AG09309 (cell line): ENCODE results near the gene PRIM1.

Experiments
- DNase-seq: peaks from one replicate; pipeline ENCODE4 v3.0.0-alpha.2; 2010; ENCODE audit warnings: low read depth
- H3K4me3 ChIP-seq: 2 replicates; pipeline ENCODE4 v1.5.1; 2011; ENCODE audit warnings: mild to moderate bottlenecking, low read depth, low read length, moderate library complexity; ENCODE audit not compliant: control insufficient read depth
- CTCF ChIP-seq: IDR thresholded peaks from 2 replicates; pipeline ENCODE4 v1.5.1; 2011; ENCODE audit warnings: mild to moderate bottlenecking, low read depth, low read length, inconsistent platforms; ENCODE audit not compliant: insufficient read depth, control insufficient read depth; ENCODE audit errors: missing control alignments

PRIM1 gene

GRCh38 chr12:56718149-56718548, 34.0 kb downstream of the PRIM1 start:
- TF ChIP-seq CTCF, result no peak
- no peak overlapping the region for H3K4me3 ChIP-seq
- DNase-seq, result no peak

GRCh38 chr12:56716933-56717880, 34.9 kb downstream of the PRIM1 start:
- no peak for DNase-seq
- no peak for TF ChIP-seq CTCF

GRCh38 chr12:56716458-56716857, 35.7 kb downstream of the PRIM1 start:
- TF ChIP-seq CTCF, result no peak
- H3K4me3 ChIP-seq, result no peak overlapping the region
- no peak for DNase-seq

More at GRCh38 chr12:56716933-56717880, 34.9 kb downstream of the PRIM1 start:
- no peak overlapping the region for H3K4me3 ChIP-seq

- TF ChIP-seq CTCF, result no peak
- no peak for DNase-seq
- H3K4me3 ChIP-seq, result no peak overlapping the region
Observed at GRCh38 chr12:56715798-56716197, 36.3 kb downstream of the PRIM1 start.

GRCh38 chr12:56714431-56714929, 37.6 kb downstream of the PRIM1 start:
- DNase-seq, result no peak
- no peak overlapping the region for H3K4me3 ChIP-seq
- no peak for TF ChIP-seq CTCF

GRCh38 chr12:56713345-56713744, 38.8 kb downstream of the PRIM1 start:
- no peak for TF ChIP-seq CTCF
- no peak for DNase-seq

More at GRCh38 chr12:56713345-56713744, 38.8 kb downstream of the PRIM1 start:
- no peak overlapping the region for H3K4me3 ChIP-seq
